ENCODE results near the gene GATA2.

GATA2 gene

GRCh38 chr3:128492671-128493569, at the start of gene GATA2:
Gene GATA2, minus strand, starts transcription at chr3:128493201. Its CDS starts 6,170 bp downstream, at chr3:128487031.
- no peak for DNase-seq (ENCODE audit: low read depth)

- no peak for DNase-seq (ENCODE audit: low read depth)
Observed at GRCh38 chr3:128541246-128541645, 48.2 kb upstream of the GATA2 start.

- no peak for DNase-seq (ENCODE audit: low read depth)
Observed at GRCh38 chr3:128539376-128539775, 46.4 kb upstream of the GATA2 start.

GRCh38 chr3:128537091-128537703, 44.2 kb upstream of the GATA2 start:
- no peak for DNase-seq (ENCODE audit: low read depth)

- DNase-seq (ENCODE audit: low read depth): no peak
Observed at GRCh38 chr3:128532012-128532983, 39.3 kb upstream of the GATA2 start.

- no peak for DNase-seq (ENCODE audit: low read depth)
Observed at GRCh38 chr3:128524374-128525299, 31.6 kb upstream of the GATA2 start.

- no peak for DNase-seq (ENCODE audit: low read depth)
Observed at GRCh38 chr3:128523591-128523990, 30.6 kb upstream of the GATA2 start.

GRCh38 chr3:128521715-128522114, 28.7 kb upstream of the GATA2 start:
- no peak for DNase-seq (ENCODE audit: low read depth)

- no peak for DNase-seq (ENCODE audit: low read depth)
Observed at GRCh38 chr3:128518587-128519490, 25.8 kb upstream of the GATA2 start.

GRCh38 chr3:128517648-128518047, 24.6 kb upstream of the GATA2 start:
- no peak for DNase-seq (ENCODE audit: low read depth)

- DNase-seq (ENCODE audit: low read depth): no peak
Observed at GRCh38 chr3:128515967-128516366, 23.0 kb upstream of the GATA2 start.

- no peak for DNase-seq (ENCODE audit: low read depth)
Observed at GRCh38 chr3:128508852-128509251, 15.9 kb upstream of the GATA2 start.

- no peak for DNase-seq (ENCODE audit: low read depth)
Observed at GRCh38 chr3:128506754-128507153, 13.8 kb upstream of the GATA2 start.

- no peak for DNase-seq (ENCODE audit: low read depth)
Observed at GRCh38 chr3:128505771-128506170, 12.8 kb upstream of the GATA2 start.

GRCh38 chr3:128504963-128505730, 12.1 kb upstream of the GATA2 start:
- DNase-seq (ENCODE audit: low read depth): no peak

- no peak for DNase-seq (ENCODE audit: low read depth)
Observed at GRCh38 chr3:128504533-128504915, 11.5 kb upstream of the GATA2 start.

- DNase-seq (ENCODE audit: low read depth): no peak
Observed at GRCh38 chr3:128503751-128504532, 10.9 kb upstream of the GATA2 start.

GRCh38 chr3:128503164-128503651, 10.2 kb upstream of the GATA2 start:
- no peak for DNase-seq (ENCODE audit: low read depth)
